ENCODE data around the gene ZNF254. TPM values are rescaled to one million over a fixed set of nuclear protein-coding genes. Genes with fewer than 3 reads are reported as not detected.
"Not testable (repeated sequence)": the region's sequence is repeated elsewhere in the genome, so short reads cannot be mapped to it uniquely, and the experiment has no call there.

ZNF254 gene
- total RNA-seq, 1 donor from 2014 or later = 14.9 TPM

DNA sequence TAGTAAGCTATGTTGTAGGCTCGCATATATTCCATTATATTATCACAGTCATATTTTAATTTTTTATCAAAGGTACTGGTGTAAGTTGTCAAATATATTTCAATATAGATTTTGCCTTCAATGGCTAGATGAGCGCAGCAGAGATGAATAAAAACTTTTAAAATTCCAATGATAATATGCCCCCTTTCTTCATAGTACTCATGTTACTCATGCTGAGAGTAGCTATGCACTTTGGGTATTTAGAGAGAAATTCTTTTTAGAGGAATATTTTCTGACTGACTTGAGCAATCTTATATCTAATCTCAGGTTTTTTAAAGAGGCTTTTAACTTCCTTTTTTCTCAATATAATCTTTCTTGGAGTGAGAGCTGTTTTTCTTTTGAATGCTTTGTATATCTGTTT lies 11.4 kb downstream of the ZNF254 start:
- DNase-seq (ENCODE audit: low read depth) = no peak
- TF ChIP-seq, protein P1, sequence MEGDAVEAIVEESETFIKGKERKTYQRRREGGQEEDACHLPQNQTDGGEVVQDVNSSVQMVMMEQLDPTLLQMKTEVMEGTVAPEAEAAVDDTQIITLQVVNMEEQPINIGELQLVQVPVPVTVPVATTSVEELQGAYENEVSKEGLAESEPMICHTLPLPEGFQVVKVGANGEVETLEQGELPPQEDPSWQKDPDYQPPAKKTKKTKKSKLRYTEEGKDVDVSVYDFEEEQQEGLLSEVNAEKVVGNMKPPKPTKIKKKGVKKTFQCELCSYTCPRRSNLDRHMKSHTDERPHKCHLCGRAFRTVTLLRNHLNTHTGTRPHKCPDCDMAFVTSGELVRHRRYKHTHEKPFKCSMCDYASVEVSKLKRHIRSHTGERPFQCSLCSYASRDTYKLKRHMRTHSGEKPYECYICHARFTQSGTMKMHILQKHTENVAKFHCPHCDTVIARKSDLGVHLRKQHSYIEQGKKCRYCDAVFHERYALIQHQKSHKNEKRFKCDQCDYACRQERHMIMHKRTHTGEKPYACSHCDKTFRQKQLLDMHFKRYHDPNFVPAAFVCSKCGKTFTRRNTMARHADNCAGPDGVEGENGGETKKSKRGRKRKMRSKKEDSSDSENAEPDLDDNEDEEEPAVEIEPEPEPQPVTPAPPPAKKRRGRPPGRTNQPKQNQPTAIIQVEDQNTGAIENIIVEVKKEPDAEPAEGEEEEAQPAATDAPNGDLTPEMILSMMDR (IDR thresholded peaks at IDR 0.05; ENCODE audit: insufficient read depth, low read length, poor library complexity, severe bottlenecking) = no peak
- Histone ChIP-seq H3K4me3 (ENCODE audit: low read depth, low read length) (no peak overlapping the region), H3K27me3 (ENCODE audit: control insufficient read depth, insufficient read depth, low read length) (no peaks in the 10 kb centered on the region), H3K36me3 (ENCODE audit: control insufficient read depth, insufficient read depth, low read length) (no peaks in the 10 kb centered on the region)

DNA sequence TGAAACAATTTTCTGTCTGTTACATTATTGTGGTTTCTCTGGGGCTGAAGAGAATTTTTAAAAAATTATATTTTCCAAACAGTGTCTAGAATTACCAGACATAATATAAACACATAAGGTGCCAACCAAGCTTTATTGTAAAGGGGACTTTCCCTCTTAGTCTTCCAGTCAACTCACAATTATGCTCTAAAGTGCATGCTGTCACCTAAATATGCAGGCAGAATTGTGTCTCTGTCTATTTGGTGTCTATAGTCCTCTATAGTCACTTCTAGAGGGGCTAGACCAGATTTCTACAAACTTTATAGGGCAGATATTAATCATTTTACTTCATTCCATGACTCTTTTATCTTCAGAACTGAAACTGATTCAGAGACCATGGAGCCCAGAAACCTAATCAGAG lies 12.8 kb downstream of the ZNF254 start:
- no peak for DNase-seq (ENCODE audit: low read depth)
- TF ChIP-seq, protein P1 (IDR thresholded peaks at IDR 0.05; ENCODE audit: insufficient read depth, low read length, poor library complexity, severe bottlenecking) = no peak
- H3K27me3 ChIP-seq (ENCODE audit: control insufficient read depth, insufficient read depth, low read length) = no peaks in the 10 kb centered on the region
- H3K36me3 ChIP-seq (ENCODE audit: control insufficient read depth, insufficient read depth, low read length) = no peaks in the 10 kb centered on the region
- no peak overlapping the region for H3K4me3 ChIP-seq (ENCODE audit: low read depth, low read length)

DNA sequence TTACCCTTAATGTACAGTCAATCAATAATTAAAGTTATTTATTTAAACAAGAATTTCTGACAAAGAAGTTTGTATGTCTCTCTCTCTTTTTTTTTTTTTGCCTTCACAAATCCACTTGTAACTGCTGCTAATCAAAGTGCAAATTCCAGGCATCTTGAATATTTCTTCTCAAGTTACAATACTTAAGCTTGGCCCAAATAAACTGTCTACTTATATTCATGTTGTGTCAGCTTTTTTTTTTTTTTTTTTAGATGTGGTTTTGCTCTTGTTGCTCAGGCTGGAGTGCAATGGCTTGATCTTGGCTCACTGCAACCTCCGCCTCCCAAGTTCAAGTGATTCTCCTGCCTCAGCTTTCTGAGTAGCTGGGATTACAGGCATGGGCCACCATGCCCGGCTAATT lies 13.6 kb downstream of the ZNF254 start:
- H3K36me3 ChIP-seq (ENCODE audit: control insufficient read depth, insufficient read depth, low read length); H3K27me3 ChIP-seq (ENCODE audit: control insufficient read depth, insufficient read depth, low read length); H3K4me3 ChIP-seq (ENCODE audit: low read depth, low read length); DNase-seq (ENCODE audit: low read depth): not testable (repeated sequence)

DNA sequence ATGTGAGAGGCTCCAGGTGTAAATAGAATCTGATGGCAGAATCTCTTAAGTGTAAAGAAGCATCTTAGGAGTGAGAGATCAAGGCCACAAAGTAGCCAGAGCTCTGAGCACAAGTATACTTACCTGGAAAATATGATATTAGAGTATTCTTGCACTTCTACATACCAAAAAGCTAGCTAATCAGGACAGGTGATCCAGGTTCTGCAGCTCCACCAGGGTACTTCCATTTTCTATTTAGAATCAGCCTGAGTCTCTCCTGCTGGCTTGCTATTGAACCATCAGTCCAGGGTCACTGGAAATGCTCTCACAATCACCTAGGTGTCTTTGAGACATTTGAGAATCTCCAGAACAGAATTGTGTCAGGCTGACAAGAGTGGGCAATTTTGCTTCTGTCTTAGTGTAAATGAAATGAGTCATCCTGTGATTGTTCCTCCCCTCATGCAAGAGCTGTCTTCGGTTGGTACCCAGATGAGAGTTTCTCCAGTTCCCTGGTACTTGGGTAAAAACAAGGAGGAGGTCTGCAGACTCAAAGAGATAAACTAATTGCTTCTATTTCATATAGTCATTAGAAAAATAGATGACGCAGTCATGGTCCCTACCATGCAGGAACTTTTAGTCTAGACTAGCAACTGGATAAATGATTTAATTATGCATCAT lies 14.6 kb downstream of the ZNF254 start:
- TF ChIP-seq, protein P1 (IDR thresholded peaks at IDR 0.05; ENCODE audit: insufficient read depth, low read length, poor library complexity, severe bottlenecking) = no peak
- no peak for DNase-seq (ENCODE audit: low read depth)
- H3K4me3 ChIP-seq (ENCODE audit: low read depth, low read length) = no peak overlapping the region
- no peaks in the 10 kb centered on the region for H3K27me3 ChIP-seq (ENCODE audit: control insufficient read depth, insufficient read depth, low read length)
- H3K36me3 ChIP-seq (ENCODE audit: control insufficient read depth, insufficient read depth, low read length) = no peaks in the 10 kb centered on the region

DNA sequence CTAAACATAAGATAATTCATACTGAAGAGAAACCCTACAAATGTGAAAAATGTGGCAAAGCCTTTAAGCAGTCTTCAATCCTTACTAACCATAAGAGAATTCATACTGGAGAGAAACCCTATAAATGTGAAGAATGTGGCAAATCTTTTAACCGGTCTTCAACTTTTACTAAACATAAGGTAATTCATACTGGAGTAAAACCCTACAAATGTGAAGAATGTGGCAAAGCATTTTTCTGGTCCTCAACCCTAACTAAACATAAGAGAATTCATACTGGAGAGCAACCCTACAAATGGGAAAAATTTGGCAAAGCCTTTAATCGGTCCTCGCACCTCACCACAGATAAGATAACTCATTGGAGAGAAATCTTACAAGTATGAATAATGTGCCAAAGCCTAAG lies 40.6 kb downstream of the ZNF254 start:
- Histone ChIP-seq H3K36me3 (ENCODE audit: control insufficient read depth, insufficient read depth, low read length) (peaks cover 2% of the 10 kb centered on the region), H3K27me3 (ENCODE audit: control insufficient read depth, insufficient read depth, low read length) (no peaks in the 10 kb centered on the region), H3K4me3 (ENCODE audit: low read depth, low read length) (no peak overlapping the region)
- DNase-seq (ENCODE audit: low read depth) = no peak
- TF ChIP-seq, protein P1 (IDR thresholded peaks at IDR 0.05; ENCODE audit: insufficient read depth, low read length, poor library complexity, severe bottlenecking) = no peak

DNA sequence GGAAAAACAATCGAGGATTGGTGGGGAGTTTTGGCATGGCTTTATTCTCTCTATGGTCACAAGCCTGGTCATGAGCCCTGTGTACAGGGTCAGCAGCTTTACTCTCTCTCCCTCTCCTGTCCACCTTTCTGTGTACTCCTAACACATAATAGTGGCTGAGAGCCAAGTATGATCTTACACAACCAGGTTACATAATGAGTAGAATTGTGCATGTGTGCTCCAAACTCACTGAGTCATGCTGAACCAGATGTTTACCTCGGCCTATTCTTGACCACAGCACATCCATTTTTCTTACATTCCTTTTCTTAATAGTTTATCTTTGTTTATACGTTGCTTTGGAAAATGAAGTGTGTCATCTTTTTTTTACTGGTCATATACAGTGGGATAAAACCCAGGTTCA lies 53.1 kb downstream of the ZNF254 start:
- Histone ChIP-seq H3K27me3 (ENCODE audit: control insufficient read depth, insufficient read depth, low read length) (no peaks in the 10 kb centered on the region), H3K36me3 (ENCODE audit: control insufficient read depth, insufficient read depth, low read length) (peaks cover 1% of the 10 kb centered on the region), H3K4me3 (ENCODE audit: low read depth, low read length) (no peak overlapping the region)
- DNase-seq (ENCODE audit: low read depth) = peak; percentile 2
- TF ChIP-seq, protein P1 (IDR thresholded peaks at IDR 0.05; ENCODE audit: insufficient read depth, low read length, poor library complexity, severe bottlenecking) = no peak

All from kidney epithelial cell (primary cell).